Endothelial cell of umbilical vein (primary cell): ENCODE data around the gene EPAS1. TPM values are rescaled to one million over a fixed set of nuclear protein-coding genes. Genes with fewer than 3 reads are reported as not detected.

Source experiments
- BruUV-seq: library from RNA; stranded (reverse); fragments of 400-500 nt; replicated peaks from 2 replicates; lab custom pipeline; 2021; lab: Mats Ljungman, UMichigan
- CTCF ChIA-PET: fragments of 300-600, 350-600 bp; sonication (Branson Sonifier 250); formaldehyde crosslinking; loops from one replicate; lab custom pipeline; 2021; ENCODE audit warnings: antibody characterized with exemption, inconsistent platforms; lab: Charles Lee
- POLR2A ChIA-PET: fragments of 300-600, 350-600 bp; sonication (Branson Sonifier 250); formaldehyde crosslinking; loops from one replicate; lab custom pipeline; 2021; ENCODE audit warnings: antibody characterized with exemption, inconsistent platforms; lab: Charles Lee
- DNase-seq: peaks from one replicate; pipeline ENCODE4 v3.0.0-alpha.2; 2011; ENCODE audit warnings: low read depth, low spot score
- FAIRE-seq: peaks from 2 replicates; lab custom pipeline; 2011; peaks lifted over from hg19 to GRCh38; lab: Jason Lieb, UNC
- H2AFZ ChIP-seq: 2 replicates; pipeline ENCODE4 v1.6.0; 2012; ENCODE audit warnings: low read depth, low read length, control low read depth, inconsistent platforms
- H3K27ac ChIP-seq: 2 replicates; pipeline ENCODE4 v1.5.1; 2011; ENCODE audit warnings: low read depth, mild to moderate bottlenecking, control low read depth, low read length, moderate library complexity; ENCODE audit not compliant: insufficient read depth
- H3K27me3 ChIP-seq, 2 experiments: 2 replicates each; pipeline versions ENCODE4 v1.6.0 to v1.6.1; 2011; ENCODE audit warnings: low read length in 2 of 2, mixed read lengths in 1 of 2; ENCODE audit not compliant: control insufficient read depth in 2 of 2, insufficient read depth in 2 of 2
- H3K36me3 ChIP-seq, 2 experiments: 2 replicates in 1 of 2; 3 replicates in 1 of 2; pipeline ENCODE4 v1.5.1; 2011; ENCODE audit warnings: low read length in 2 of 2, mild to moderate bottlenecking in 1 of 2, moderate library complexity in 1 of 2; ENCODE audit not compliant: control insufficient read depth in 2 of 2, insufficient read depth in 2 of 2; ENCODE audit errors: extremely low read depth in 1 of 2
- H3K4me1 ChIP-seq: 3 replicates; pipeline ENCODE4 v1.5.1; 2011; ENCODE audit warnings: mild to moderate bottlenecking, low read length; ENCODE audit not compliant: control insufficient read depth, insufficient read depth; ENCODE audit errors: extremely low read depth
- H3K4me2 ChIP-seq: 2 replicates; pipeline ENCODE4 v1.6.1; 2011; ENCODE audit warnings: low read length, control low read depth, mixed read lengths; ENCODE audit not compliant: insufficient read depth
- H3K4me3 ChIP-seq, 3 experiments: fragments of 200-600 bp in 1 of 3; sonication (generic), shearing (Covaris generic) in 1 of 3; replicated peaks in 1 of 3; 2 replicates each; pipeline ENCODE4 v1.5.1; 2011 to 2016; ENCODE audit warnings: control low read depth in 3 of 3, low read length in 3 of 3, mild to moderate bottlenecking in 2 of 3, inconsistent platforms in 1 of 3, low read depth in 1 of 3, moderate library complexity in 1 of 3; ENCODE audit not compliant: insufficient read depth in 1 of 3
- H3K79me2 ChIP-seq: 2 replicates; pipeline ENCODE4 v1.6.0; 2012; ENCODE audit warnings: low read length, inconsistent platforms; ENCODE audit not compliant: control insufficient read depth, insufficient read depth
- H3K9ac ChIP-seq: replicated peaks from 2 replicates; pipeline ENCODE3; 2011; ENCODE audit warnings: low read length, control low read depth; ENCODE audit not compliant: insufficient read depth; ENCODE audit errors: extremely low read depth
- H3K9me1 ChIP-seq: replicated peaks from 3 replicates; pipeline ENCODE4 v1.6.0; 2011; ENCODE audit warnings: mild to moderate bottlenecking, low read length; ENCODE audit not compliant: control insufficient read depth, insufficient read depth; ENCODE audit errors: extremely low read depth
- H3K9me3 ChIP-seq: replicated peaks from 2 replicates; pipeline ENCODE4 v1.5.1; 2012; ENCODE audit warnings: low read length, inconsistent platforms; ENCODE audit not compliant: control insufficient read depth, insufficient read depth
- H4K20me1 ChIP-seq: replicated peaks from 2 replicates; pipeline ENCODE3; 2011; ENCODE audit warnings: mild to moderate bottlenecking, low read length; ENCODE audit not compliant: control insufficient read depth, insufficient read depth; ENCODE audit errors: extremely low read depth
- EZH2 ChIP-seq: IDR thresholded peaks from 2 replicates; pipeline ENCODE4 v1.6.1; 2012; ENCODE audit warnings: borderline replicate concordance, low read depth, mild to moderate bottlenecking, moderate library complexity, low read length, inconsistent platforms; ENCODE audit not compliant: severe bottlenecking
- FOS ChIP-seq: IDR thresholded peaks from 2 replicates; pipeline ENCODE4 v1.6.1; 2011; ENCODE audit warnings: mild to moderate bottlenecking, low read length, moderate library complexity, borderline replicate concordance; ENCODE audit not compliant: insufficient read depth
- GATA2 ChIP-seq: IDR thresholded peaks from 2 replicates; pipeline ENCODE4 v1.7.0; 2011; ENCODE audit warnings: low read depth, mild to moderate bottlenecking, moderate library complexity, mixed read lengths, low read length; ENCODE audit not compliant: insufficient read length, insufficient read depth
- JUN ChIP-seq: IDR thresholded peaks from 2 replicates; pipeline ENCODE4 v1.6.1; 2011; ENCODE audit warnings: borderline replicate concordance, low read depth; ENCODE audit not compliant: insufficient read length, insufficient read depth
- MAX ChIP-seq: IDR thresholded peaks from 2 replicates; pipeline ENCODE4 v1.6.1; 2011; ENCODE audit not compliant: insufficient read depth, insufficient read length
- MYC ChIP-seq: IDR thresholded peaks from one replicate; pipeline ENCODE4 v1.6.1; 2011; ENCODE audit warnings: mild to moderate bottlenecking, low read depth, low read length
- POLR2A ChIP-seq: IDR thresholded peaks from 2 replicates; pipeline ENCODE4 v1.6.1; 2012; ENCODE audit warnings: low read depth, mild to moderate bottlenecking, control low read depth, low read length
- POLR2AphosphoS5 ChIP-seq: IDR thresholded peaks from 2 replicates; pipeline ENCODE4 v1.6.1; 2012; ENCODE audit warnings: low read depth, mild to moderate bottlenecking, control low read depth, low read length, moderate library complexity; ENCODE audit not compliant: insufficient read depth
- dilution Hi-C: fragments of 300-500 bp; cut with MboI; formaldehyde crosslinking; loops from one replicate; pipeline ENCODE4 v1.15.0; 2019; ENCODE audit warnings: low sequenced_read_pairs; ENCODE audit not compliant: extremely low pct_ligation_motif_present
- intact Hi-C: fragments of 100-400 bp; cut with micrococcal nuclease; formaldehyde crosslinking; loops from one replicate; pipeline ENCODE4 v1.10.0; 2022
- polyA plus RNA-seq, 4 experiments: library from polyadenylated mRNA; depleted of rRNA in 3 of 4; stranded (reverse) in 3 of 4; unstranded in 1 of 4; fragments of >200 nt; gene quantifications; 2 replicates each; pipeline versions ENCODE4 v1.2.1 to v1.2.3, GENCODE V29; 2011 to 2012; ENCODE audit warnings: missing spikeins in 1 of 4
- total RNA-seq: library from RNA; stranded (reverse); gene quantifications from 2 replicates; pipeline ENCODE4 v1.2.3, GENCODE V29; 2021
- TF ChIP-seq, protein P1 (sequence below), 2 donors: IDR thresholded peaks; 1 replicate in 1 of 2; 2 replicates in 1 of 2; pipeline ENCODE4 v1.5.1; 2011; ENCODE audit warnings: low read length in 2 of 2, mild to moderate bottlenecking in 2 of 2, moderate library complexity in 2 of 2, control low read depth in 1 of 2, inconsistent platforms in 1 of 2, low read depth in 1 of 2; ENCODE audit not compliant: insufficient read depth in 1 of 2; ENCODE audit errors: extremely low read depth in 1 of 2

EPAS1 gene
- total and polyA plus RNA-seq, 2 donors (not counting 3 experiments of a cell fraction or from before 2014, with no cell fraction given), result 229 to 374 TPM

DNA sequence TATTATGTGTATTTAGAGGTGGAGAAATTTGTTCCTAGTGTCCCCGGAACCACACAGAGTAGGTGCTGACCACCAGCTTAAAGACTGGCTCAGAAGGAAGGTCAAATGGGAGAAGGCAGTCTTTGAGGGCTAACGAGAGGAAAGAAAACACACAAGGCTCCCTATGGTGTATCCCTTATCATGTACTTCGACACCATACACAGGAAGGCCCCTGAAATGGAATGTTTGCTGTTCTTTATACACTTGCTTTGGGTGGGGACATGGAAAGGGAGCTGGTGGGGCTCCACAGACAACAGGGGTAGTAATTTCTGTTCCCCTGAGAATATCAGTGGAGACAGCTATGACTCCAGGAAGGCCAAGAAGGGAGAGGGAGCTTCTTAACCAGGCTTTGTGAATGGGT is 6.0 kb downstream of the EPAS1 start:
- peaks cover 75% of the 10 kb centered on the region for H3K4me1 ChIP-seq

GRCh38 chr2:46303822-46304221 is 6.6 kb downstream of the EPAS1 start:
- H3K79me2 ChIP-seq, result peaks cover 93% of the 10 kb centered on the region
- BruUV-seq, result no TSS peak
- peak overlapping the region; percentile 19 for H3K4me2 ChIP-seq
- CTCF ChIA-PET, result interaction anchor here (1.0 to 3.4 kb wide), 5 partner anchors 9 to 241 kb away, joined by 3 to 13 read pairs (median 6); no protein-coding TSS in a partner anchor
- intact Hi-C loops (no loop called here), dilution Hi-C loops (no loop called here)
- POLR2A ChIA-PET, result no interaction called here
- no peaks in the 10 kb centered on the region for H3K36me3 ChIP-seq
- peaks cover 11% of the 10 kb centered on the region for H4K20me1 ChIP-seq
- H3K4me1 ChIP-seq, result peaks cover 81% of the 10 kb centered on the region
- FAIRE-seq (no peak), DNase-seq (peak; percentile 51)
- TF ChIP-seq EZH2 (no peak), FOS (no peak), MYC (no peak), MAX (no peak), POLR2AphosphoS5 (no peak), GATA2 (no peak), POLR2A (no peak), JUN (no peak)
- TF ChIP-seq, protein P1, sequence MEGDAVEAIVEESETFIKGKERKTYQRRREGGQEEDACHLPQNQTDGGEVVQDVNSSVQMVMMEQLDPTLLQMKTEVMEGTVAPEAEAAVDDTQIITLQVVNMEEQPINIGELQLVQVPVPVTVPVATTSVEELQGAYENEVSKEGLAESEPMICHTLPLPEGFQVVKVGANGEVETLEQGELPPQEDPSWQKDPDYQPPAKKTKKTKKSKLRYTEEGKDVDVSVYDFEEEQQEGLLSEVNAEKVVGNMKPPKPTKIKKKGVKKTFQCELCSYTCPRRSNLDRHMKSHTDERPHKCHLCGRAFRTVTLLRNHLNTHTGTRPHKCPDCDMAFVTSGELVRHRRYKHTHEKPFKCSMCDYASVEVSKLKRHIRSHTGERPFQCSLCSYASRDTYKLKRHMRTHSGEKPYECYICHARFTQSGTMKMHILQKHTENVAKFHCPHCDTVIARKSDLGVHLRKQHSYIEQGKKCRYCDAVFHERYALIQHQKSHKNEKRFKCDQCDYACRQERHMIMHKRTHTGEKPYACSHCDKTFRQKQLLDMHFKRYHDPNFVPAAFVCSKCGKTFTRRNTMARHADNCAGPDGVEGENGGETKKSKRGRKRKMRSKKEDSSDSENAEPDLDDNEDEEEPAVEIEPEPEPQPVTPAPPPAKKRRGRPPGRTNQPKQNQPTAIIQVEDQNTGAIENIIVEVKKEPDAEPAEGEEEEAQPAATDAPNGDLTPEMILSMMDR (IDR thresholded peaks at IDR 0.05; ENCODE audit: extremely low read depth in 1 of 2, insufficient read depth in 1 of 2, low read depth in 1 of 2, low read length in 2 of 2), result no peak
- H3K9me1 ChIP-seq, result no peaks in the 10 kb centered on the region
- no peaks in the 10 kb centered on the region for H3K27me3 ChIP-seq
- no peak overlapping the region for H3K4me3 ChIP-seq
- H3K9me3 ChIP-seq, result no peaks in the 10 kb centered on the region
- H2AFZ ChIP-seq, result no peak overlapping the region
- H3K27ac ChIP-seq, result no peak overlapping the region
- H3K9ac ChIP-seq, result no peak overlapping the region

More for the DNA sequence above, 6.0 kb downstream of the EPAS1 start:
- Histone ChIP-seq H4K20me1 (peaks cover 11% of the 10 kb centered on the region), H3K9me1 (no peaks in the 10 kb centered on the region), H3K4me2 (peak overlapping the region; percentile 19), H3K27ac (peak overlapping the region; percentile 1), H3K36me3 (no peaks in the 10 kb centered on the region), H3K79me2 (peaks cover 95% of the 10 kb centered on the region), H3K9ac (no peak overlapping the region), H3K9me3 (no peaks in the 10 kb centered on the region), H3K4me3 (no peak overlapping the region), H3K27me3 (no peaks in the 10 kb centered on the region), H2AFZ (no peak overlapping the region)
- POLR2A ChIA-PET, result no interaction called here
- CTCF ChIA-PET, result interaction anchor here (0.6 to 3.4 kb wide), 6 partner anchors 10 to 384 kb away, joined by 3 to 13 read pairs (median 6); no protein-coding TSS in a partner anchor
- FAIRE-seq (no peak), DNase-seq (no peak)
- no TSS peak for BruUV-seq
- dilution Hi-C loops (no loop called here), intact Hi-C loops (no loop called here)
- TF ChIP-seq JUN (no peak), FOS (no peak)
